Measurements from ENCODE around the gene TLCD3A. TPM values are rescaled to one million over a fixed set of nuclear protein-coding genes. Genes with fewer than 3 reads are reported as not detected.
"Not testable (repeated sequence)": the region's sequence is repeated elsewhere in the genome, so short reads cannot be mapped to it uniquely, and the experiment has no call there.

The TLCD3A gene
- total RNA-seq, 1 donor from 2014 or later = 9.5 TPM

DNA sequence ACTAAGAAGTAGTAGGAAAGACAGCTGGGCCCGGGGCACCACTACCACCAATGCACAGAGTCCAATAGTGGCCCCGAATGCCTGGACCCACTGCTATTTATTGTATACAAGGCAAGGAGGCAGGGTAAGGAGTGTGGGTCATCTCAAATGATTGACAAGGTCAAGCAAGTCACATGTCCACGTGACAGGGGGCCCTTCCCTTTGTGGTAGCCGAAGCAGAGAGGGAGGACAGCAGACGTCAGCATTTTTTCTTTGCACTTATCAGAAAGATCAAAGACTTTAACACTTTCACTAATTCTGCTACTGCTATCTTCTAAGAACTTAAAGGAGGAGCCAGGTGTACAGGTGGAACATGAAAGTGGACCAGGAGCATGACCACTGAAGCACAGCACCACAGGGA lies 24.3 kb upstream of the TLCD3A start:
- DNase-seq = no peak

DNA sequence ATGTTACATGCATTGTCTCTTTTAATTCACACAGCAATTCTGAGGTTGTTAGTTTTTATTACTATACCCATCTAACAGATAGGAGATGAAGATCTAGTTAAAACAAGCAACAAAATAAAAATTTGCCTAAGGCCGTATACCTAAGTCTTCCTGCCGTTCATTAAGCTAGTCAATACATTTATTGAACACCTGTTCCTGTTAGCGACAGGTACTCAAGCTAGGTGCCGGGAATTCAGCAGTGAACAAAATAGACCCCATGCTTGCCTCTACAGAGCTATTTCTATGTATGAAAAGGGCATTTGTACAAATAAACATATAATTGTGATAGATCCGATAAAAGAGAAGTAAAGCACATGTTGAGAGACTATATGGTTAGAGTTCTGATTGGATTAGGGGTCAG lies 14.3 kb upstream of the TLCD3A start:
- DNase-seq = no peak

DNA sequence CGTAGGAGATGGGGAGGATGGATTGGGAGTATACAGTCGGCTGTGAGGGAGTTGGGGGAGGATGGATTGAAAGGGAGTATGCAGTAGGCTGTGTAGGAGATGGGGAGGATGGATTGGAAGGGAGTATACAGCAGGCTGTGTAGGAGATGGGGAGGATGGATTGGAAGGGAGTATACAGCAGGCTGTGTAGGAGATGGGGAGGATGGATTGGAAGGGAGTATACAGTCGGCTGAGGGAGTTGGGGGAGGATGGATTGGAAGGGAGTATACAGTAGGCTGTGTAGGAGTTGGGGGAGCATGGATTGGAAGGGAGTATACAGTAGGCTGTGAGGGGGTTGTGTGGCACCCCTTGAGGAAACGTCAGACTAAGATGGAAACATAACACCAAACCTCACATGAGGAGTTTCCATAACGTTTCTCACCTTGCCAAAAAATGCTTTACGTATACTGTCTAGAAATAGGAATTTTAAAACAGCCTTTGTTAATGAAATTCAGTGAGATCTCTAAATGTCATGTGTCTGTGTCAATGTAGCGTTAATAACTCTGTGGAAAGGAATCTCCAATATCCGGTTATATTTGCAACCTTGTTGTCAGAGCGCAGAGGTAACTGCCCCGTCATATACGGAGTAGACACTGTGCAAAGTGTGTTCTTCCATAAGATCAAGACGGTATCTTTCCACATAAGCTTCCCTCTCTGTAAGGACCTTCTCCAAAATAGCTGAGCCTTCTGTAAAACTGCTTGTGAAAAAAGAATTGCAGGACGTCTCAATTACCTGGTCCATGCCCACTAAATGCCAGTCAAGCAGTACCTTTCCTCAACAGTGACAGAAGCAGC lies 11.5 kb upstream of the TLCD3A start:
- no peak for DNase-seq

DNA sequence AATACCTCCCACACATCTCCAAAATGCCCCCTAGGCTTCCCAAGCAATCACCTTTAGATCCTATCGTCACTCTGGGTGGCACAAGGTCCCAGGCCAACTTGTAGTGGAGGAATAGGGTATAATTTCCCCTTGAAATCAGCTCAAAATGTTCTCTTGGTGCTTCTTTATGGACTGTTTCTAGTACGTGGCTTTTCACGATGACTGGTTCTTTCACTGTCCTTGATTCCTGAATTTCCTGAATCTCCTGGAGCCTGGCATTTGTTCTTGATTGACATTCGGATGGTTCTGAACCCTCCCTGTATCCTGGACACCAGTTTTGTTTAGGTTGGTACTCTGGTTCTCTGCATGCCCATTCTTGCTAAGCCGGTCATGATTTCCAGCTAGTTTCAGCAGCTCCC lies 10.9 kb upstream of the TLCD3A start:
- no peak for DNase-seq

DNA sequence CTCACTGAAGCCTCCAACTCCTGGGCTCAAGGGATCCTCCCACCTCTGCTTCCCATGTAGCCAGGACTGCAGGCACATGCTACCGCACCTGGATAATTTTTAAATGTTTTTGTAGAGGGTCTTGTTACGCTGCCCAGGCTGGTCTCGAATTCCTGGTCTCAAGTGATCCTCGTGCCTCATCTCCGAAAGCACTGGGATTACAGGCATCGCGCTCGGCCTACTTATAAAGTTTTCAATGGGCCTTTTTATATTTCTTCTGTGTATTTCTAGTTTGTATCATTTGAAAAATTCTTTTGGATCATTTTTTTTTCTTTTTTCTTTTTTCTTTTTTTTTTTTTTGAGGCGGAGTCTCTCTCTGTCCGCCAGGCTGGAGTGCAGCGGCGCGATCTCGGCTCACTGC lies 7.3 kb upstream of the TLCD3A start:
- no peak for DNase-seq

DNA sequence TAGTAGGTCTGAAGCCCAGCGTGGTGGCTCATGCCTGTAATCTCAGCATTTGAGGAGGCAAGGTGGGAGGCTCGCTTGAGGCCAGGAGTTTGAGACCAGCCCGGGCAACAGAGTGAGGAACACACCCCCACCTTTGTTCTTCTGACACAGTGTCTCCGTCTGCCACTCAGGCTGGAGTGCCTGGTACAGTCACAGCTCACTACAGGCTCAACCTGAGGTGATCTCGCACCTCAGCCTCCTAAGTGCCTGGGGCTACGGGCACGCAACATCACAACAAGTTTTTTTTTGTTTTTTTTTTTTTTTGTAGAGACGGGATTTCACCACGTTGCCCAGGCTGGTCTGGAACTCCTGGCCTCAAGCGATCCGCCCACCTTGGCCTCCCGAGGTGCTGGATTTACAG lies 6.7 kb upstream of the TLCD3A start:
- DNase-seq = no peak

DNA sequence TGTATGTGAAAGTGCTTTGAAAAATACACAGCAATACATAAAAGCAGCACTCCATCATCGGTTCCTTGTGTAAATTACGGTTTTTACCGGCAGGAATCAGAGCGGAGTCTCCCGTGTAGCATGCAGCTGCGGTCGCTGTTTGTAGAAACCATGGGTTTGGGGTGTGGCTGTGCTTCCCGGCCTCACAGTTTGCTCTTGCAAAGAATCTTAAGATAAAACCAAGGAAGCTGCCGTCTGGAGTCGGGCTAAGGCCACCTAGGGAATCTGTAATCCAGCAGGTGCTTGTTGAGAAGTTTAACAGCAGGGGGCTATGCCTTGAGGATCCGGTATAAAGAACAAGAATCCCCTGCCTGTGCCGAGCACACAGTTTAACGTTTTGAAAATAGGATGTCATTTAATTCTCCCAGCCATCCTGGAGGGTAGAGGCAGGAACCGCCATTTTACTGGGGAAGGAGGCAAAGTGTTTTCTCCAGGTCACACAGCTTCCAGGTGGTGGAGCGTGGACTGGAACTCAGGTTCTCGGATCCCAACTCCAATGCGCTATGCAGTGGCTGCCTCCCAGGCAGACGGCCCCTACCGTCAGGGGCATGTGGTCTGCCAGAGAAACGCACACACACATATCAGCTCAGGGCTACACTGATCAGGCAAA lies 6.0 kb upstream of the TLCD3A start:
- no peak for DNase-seq

DNA sequence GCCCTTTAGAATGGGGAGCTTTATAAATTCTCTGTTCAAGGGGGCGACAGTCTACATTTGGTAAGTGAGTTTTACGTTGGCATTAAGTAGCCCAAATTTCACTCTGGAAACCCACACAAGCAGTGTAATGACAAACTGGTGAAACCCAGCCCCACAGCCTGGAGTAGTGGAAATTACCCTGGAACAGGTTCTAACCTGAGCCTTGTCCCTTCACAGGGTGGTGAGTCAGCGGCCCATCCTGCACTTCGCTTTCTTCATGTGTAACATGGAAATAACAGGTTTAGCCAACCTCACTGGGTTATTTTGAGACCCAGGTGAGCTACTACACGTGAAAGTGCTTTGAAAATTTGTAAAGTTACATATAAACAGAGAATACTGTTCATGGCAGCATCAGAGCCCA lies 3.5 kb upstream of the TLCD3A start:
- DNase-seq = no peak

DNA sequence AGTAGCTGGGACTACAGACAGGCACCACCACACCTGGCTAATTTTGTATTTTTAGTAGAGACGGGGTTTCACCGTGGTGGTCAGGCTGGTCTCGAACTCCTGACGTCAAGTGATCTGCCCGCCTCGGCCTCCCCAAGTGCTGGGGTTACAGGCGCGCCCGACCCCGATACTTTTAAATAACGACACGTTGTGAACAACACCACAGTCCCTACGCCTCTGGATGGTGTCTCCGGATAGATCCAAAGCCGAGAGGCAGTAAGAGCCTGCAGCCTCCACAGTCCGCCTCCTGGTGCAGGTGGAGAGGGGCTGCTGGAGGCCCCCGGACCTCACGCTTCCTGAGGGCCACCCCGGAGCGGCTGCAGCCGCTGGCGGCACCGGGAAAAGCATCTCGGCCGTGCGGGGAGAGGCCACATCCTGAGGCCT lies 741 bp upstream of the TLCD3A start:
- DNase-seq = no peak

DNA sequence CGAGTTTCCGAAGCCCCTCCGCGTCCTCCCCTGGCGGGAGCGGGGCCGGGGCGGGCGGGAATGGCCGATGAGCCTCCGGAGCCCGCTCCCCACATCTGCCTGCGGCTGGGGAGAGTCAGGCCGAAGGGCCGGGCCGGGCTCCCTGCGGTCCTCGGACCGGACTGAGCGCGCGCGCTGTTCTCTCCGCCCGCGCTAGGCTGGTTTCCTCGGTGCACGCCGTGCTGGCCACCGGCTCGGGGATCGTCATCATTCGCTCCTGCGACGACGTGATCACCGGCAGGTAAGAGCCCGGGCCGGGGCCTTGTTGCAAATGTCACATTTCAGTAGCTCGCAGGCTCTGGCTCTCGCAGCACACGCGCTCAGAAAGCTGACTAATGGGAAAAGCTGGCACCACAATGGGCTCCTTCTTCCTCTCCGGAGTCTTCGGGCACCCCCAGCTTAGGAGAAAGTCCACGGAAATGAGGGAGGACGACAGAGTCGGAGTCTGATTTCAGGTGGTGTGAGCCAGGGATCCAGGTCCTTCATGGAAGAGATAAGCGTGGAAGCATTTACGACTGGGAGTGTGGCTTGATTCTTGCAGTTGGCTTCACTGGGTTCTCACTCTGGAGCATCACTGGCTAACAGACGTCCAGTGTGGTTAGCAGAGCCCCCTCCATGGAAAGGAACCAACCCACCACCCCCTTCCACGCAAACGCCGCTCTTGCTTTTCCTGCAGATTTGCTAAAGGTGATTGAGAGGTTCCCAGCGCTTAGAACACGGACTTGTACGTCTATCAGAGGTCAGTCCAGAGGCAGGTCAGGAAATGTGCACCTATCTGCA lies 715 bp downstream of the TLCD3A start:
- DNase-seq = peak; percentile 18

DNA sequence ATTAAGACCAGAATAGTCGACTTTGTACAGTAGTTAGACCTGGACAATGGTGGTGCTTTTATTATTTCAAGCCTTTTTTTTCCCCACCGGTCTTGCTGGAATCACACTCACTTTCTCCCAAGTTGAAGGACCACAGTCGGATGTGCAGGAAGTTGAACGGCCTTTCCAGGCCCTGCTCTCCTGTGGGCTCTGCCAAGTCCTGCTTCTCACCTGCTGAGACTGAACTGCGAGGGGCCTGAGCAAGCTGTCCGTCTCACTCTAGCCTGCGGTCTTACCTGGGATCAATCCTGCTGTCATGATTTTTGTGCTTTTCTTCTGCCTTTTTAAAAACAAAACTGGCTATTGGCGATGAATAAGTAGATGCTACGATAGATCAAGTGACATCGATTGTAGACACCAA lies 1.3 kb downstream of the TLCD3A start:
- DNase-seq = no peak

DNA sequence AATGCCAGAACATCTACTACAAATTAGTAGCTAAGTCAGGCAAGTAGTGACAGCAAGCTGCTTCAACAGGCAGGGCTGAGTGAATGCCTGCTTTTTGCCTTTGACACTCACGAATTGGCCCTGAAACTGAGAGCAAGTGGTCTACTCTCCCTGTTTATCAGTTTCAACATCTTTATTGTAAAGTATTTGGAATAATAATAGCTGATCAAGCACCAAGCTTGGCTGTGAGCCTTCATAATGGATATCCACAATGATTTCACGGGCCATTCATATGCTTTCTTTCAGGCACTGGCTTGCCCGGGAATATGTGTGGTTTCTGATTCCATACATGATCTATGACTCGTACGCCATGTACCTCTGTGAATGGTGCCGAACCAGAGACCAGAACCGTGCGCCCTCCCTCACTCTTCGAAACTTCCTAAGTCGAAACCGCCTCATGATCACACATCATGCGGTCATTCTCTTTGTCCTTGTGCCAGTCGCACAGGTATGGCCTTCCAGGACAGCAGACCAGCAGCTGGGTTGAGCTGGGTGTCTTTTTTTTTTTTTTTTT lies 5.2 kb downstream of the TLCD3A start:
- no peak for DNase-seq

DNA sequence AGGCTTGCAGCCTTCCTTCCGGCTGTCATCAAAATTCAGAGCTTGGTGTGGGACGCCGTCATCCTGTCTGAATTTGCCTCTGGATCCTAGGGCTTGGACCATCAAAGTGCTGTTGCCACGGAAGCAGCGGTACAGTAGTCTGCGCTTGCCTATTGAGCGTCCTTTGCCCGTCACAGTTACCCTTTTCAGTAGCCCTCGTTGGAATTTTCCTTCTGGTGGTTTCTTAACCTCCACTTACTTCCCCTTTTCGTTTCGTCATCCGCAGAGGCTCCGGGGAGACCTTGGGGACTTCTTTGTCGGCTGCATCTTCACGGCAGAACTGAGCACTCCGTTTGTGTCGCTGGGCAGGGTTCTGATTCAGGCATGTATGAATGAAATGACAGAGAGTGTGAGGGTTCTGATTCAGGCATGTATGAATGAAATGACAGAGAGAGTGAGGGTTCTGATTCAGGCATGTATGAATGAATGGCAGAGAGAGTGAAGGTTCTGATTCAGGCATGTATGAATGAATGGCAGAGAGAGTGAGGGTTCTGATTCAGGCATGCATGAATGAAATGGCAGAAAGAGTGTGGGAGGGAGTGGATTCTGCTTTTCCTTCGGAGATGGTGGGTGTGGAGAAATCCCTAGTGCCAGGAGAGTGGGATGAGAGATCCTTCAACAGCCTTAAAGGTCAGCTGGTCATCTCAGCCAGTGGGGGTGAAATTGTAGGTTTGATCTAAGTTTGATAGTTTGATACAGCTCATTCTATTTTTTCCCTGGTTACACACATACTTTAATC lies 8.0 kb downstream of the TLCD3A start:
- no peak for DNase-seq

DNA sequence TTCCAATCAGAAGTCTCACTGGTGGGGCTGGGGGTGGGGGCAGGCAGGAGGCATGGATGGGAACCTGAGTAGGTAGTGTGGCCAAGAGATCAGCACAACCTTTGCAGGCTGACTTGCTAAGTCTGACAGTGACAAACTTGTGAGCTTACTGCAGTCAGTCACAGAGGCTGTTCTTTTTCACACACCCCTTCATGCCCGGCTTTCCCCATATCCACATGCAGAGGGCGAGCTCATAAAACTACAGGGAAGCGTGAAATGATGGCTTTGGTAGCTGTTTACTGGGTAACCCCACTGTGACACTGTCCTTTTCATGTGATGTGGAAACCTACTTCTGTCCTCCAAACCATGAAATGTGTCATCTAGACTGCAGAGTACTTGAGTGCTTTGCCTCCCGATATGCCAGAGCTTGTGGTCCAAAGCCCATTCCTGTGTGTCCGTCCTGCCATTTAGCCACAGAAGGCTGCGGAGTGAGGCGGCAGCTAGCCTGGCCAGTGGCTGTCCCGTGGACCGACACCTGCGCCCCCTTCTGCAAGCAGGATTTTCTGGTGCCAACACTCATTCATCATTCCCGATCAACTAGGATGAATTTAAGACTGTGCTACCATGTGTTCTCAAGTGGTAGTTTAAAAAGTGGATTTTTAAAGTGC lies 9.9 kb downstream of the TLCD3A start:
- no peak for DNase-seq

DNA sequence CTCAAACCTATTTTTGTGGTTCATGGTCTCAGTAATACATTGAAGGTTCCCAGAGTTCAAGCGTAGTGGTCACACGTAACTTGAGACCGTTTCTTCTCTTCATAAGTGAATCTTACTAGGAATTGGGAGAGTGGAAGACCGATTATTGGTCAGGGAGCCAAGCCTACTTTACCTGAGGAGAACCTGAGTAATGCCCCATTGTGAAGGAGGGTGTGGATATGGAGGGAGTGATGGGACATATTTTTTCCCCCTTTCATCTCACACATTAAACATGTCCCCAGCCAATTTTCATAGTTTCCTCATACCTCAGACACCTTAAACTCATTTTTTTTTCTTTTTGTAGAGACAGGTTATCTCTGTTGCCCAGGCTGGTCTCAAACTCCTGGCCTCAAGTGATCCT lies 10.7 kb downstream of the TLCD3A start:
- DNase-seq = no peak

DNA sequence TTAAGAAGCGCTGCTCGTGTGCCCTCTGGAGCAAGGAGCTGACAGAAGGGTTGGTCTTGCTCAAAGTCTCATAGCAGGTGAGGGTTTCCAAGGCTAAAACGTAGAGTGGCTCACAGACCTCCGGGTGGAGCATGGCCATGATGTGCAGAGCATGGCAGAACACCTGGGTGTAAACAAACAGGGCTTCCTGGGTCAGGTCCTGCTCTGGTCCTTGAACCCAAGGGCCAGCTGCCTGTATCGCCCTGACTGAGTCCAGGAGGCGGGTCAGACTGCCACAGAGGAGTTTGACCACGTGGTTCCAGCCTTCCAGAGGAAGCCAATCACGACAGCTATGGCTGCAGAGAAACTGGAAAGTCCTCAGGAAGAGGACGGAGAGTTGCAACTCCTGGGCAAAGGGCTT lies 12.5 kb downstream of the TLCD3A start:
- no peak for DNase-seq

DNA sequence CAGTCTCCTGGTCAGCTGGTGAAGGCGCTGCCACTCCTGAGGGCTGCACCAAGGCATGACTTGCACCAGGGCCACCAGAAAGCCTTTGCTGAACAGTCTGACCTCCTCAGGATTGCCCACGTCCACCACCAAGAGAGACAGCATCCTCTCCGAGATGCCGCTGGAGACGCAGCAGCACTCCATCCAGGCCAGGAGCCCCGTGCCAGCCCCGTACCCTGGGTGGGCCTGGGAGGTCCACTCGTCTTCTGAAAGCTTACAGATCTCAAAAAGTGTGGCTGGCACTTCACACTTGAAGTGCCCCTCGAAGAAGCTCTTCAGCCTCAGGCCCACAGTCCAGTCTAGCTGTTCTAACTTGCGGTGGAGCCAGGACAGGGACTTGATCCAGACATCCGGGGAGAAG lies 13.0 kb downstream of the TLCD3A start:
- no peak for DNase-seq

DNA sequence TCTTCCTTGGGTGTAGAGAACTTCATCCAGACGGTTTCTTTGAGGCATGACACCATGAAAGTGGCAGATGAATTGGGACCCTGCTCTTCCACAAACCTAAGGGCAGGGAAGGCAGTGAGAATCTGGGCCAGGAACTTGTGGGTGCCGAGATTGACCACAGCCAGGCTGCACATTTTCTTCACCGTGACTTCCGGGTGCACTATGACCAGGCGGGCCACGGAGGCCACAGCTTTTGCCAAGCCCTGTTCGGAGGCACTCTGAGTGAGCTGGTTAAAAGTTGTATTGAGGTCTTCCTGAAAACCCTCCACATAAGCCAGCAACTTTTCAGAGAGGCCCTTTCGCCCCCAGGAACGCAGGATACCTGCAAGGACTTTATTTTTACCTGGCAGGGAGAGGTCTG lies 13.8 kb downstream of the TLCD3A start:
- no peak for DNase-seq

DNA sequence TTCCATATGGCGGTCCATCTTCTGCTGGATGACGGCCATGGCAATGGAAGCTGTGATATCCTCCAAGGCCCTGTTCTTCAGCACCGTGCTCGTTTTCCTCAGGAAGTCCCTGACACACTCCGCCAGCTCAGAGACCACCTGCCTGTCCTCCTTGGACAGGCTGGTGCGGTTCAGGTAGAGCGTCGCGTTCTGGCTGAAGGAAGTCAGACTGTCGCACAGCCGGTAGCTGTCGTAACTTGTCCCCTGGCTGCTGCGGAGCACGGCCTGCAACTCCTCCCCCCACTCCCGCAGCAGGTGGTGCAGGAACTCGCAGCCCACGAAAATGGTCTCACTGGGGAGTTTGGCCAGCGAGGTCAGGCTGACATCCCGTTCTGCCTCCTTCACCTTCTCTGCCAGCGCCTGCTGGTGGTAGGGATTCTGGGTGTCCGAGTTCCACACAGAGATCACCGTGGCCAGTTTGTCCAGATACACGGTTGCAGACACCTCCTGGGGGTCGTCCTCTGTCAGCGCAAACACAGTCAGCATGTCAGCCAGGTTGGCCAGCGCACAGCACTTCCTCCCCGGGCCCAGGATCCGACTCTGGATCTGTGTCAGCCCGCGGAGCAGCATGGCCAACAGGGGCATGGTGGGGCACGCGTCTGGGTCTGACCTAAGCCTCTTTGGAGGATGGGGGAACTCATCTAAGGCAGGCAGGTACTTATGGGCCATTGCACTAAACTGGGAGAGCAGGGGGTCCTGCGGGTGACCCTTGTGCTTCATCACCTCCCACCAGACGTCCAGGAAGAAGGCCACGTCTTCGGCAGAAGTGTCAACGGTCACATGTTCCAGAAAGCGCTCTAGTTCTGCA lies 14.6 kb downstream of the TLCD3A start:
- no peak for DNase-seq

DNA sequence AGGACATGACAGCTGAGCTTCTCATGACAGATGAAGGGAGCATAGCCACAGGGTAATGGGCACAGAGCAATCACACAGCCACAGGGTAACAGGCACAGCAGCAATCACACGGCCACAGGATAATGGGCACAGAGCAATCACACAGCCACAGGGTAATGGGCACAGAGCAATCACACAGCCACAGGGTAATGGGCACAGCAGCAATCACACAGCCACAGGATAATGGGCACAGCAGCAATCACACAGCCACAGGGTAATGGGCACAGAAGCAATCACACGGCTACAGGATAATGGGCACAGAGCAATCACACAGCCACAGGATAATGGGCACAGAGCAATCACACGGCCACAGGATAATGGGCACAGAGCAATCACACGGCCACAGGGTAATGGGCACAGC lies 16.2 kb downstream of the TLCD3A start:
- not testable (repeated sequence) for DNase-seq

DNA sequence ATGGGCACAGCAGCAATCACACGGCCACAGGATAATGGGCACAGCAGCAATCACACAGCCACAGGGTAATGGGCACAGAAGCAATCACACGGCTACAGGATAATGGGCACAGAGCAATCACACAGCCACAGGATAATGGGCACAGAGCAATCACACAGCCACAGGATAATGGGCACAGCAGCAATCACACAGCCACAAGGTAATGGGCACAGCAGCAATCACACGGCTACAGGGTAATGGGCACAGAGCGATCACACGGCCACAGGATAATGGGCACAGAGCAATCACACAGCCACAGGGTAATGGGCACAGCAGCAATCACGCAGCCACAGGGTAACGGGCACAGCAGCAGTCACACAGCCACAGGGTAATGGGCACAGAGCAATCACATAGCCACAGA lies 17.0 kb downstream of the TLCD3A start:
- DNase-seq = not testable (repeated sequence)
